Measurements from ENCODE around the gene WTAP.
A peak's percentile ranks its signal among the peaks of the same experiment; 100 is the strongest.
"Not testable (repeated sequence)": the region's sequence is repeated elsewhere in the genome, so short reads cannot be mapped to it uniquely, and the experiment has no call there.

Gene WTAP

DNA sequence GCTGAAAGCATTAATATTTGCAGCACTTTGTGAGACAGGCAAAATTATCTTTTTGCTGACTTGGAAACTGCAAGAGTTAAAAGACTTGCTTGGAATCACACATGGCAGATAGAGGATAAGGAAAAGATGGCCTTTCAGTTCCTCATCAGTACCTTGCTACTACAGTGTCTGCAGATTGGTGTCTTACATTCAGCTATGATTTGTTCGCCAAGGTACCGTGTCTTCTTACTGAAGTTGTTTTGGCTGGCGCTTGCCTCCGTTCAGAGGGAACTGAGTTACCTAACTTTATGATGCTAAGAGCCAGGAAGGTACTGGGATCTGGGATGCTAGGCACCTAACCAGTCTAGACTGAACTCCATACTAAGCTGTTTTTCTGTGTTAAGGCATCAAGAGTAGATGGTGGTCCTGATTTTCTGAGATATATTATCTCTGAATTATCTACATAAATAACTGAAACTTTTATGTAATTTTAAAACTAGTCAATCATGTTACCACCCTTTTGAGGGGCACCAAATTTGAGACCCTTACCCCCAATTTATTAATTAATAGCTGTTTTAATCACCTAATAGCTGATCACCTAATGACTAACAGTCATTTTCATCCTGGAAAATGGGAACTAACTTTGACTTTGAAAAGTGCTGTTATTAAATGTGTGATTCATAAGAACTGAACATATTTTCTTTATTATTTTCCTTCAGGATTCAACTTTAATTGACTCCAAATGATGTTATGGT, 2.5 kb downstream of the WTAP start:
- DNase-seq (ENCODE audit: low read depth) = no peak

DNA sequence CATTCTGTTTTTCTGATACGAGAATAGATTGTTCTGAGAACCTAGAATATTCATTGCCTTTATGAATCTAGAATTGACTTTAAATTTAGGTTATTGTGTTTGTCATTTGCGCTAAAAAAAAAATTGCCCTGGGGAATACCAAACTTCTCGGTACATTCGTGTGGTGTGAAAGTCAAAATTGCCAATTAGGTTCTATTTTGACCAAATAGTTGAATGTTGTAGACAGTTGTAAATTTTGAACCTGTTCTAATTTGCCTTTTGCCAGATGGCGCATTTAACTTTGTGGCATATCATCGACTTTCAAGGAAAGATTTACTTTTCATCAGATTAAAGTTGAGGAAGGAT, 3.0 kb downstream of the WTAP start:
- no peak for DNase-seq (ENCODE audit: low read depth)

DNA sequence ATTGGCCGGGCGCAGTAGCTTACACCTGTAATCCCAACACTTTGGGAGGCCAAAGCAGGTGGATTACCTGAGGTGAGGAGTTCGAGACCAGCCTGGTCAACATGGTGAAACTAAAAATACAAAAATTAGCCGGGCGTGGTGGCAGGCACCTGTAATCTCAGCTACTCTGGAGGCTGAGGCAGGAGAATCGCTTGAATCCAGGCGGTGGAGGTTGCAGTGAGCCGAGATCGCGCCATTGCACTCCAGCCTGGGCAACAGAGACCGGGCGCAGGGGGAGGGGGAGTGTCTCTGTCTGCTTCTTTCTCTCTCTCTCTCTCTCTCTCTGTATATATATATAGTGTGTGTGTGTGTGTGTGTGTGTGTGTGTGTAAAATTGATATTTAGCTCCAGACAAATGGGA, 5.2 kb downstream of the WTAP start:
- DNase-seq (ENCODE audit: low read depth) = not testable (repeated sequence)

DNA sequence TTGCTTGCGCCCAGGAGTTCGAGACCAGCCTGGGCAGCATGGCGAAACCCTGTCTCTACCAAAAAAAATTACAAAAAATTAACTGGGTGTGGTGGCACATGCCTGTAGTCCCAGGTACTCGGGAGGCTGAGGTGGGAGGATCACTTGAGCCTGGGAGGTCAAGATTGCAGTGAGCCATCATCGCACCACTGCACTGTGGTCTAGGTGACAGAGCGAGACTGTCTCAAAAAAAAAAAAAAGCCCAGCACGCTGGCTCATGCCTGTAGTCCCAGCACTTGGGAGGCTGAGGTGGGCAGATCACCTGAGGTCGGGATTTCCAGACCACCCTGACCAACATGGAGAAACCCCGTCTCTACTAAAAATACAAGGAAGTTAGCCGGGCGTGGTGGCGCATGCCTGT, 6.1 kb downstream of the WTAP start:
- not testable (repeated sequence) for DNase-seq (ENCODE audit: low read depth)

DNA sequence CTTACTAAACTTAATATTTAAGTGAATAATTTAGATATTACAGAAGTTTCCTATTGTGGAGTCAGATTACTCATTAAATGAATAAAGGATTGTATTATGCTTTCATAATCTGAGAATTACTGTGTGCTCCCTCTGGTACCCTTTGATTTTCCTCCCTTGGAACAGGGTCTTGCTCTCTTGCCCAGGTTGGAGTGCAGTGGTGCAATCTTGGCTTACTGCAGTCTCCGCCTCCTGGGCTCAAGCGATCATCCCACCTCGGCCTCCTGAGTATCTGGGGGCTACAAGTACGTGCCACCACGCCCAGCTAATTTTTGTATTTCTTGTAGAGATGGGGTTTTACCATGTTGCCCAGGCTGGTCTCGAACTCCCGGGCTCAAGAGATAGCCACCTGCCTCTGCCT, 9.6 kb downstream of the WTAP start:
- no peak for DNase-seq (ENCODE audit: low read depth)

DNA sequence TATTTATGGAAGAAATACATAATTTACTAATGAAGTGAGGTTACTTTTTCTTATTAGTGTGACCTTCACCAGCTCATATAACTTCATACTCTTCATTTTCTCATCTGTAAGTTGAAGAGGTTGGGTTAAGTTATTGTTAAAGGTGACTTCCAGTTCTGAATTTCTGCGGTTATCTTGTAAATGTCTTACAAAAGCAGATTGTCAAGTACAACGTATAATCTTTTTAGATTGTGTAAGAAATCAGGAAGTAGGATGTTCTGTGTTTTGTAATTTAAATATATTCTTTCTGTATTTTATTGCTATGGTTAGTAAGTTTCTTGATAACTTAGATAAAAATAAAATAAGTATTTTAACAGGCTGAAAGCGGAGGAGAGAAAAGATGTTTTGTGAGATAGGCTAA, 12.0 kb downstream of the WTAP start:
- no peak for DNase-seq (ENCODE audit: low read depth)

DNA sequence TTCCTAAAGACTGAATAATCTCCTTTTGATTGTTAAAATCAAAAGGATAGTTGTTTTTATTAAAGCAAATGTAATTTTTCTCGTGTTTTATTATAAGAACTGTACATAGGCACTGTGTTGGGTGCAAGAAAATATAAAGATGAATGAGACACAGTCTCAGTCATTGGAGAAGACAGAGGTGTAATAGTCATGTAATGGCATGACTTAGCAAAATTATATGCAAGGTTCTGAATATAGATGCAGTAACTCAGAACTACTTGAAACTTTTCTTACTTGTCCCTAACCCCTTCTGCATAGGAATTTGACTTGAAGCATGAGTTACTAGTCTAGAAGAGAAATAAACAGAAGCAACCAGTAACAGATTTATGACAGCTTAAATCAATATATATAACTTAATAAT, 14.9 kb downstream of the WTAP start:
- DNase-seq (ENCODE audit: low read depth) = no peak

DNA sequence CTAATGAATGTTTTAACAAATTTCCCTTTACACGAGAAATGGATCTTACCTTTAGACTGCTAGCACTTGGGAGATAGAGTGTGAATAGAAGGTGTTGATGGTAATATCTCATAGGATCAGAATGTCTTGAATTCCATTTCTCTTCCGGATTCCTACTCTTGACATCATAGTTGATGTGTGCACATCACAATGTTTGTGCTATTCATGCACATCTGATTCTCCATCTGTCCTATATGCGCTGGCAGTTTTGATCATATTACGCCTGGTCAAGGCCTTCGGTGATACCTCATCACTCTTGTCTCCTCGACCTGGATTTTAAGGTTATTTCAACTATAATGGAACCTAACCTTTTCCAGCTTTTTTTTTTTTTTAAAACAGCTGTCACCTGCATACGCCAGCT, 17.8 kb downstream of the WTAP start:
- DNase-seq (ENCODE audit: low read depth) = no peak

DNA sequence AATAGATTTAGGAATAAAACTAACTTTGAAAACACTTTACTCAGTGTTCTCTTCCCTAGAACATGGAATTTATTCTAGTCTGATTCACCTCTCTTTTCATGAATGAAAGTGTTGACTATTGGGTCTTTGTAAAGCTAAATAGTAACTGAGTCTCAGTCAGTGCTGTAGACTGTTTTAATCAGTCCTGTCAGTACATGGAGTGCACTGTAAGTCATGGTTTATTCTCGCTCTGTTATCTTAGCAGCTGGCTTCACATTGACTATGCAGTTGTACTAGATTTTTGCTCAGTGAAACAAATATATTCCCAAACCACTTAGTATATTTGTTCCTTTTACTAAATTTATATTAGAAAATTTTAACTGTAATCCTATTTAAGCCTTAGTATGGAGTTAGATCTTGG, 19.5 kb downstream of the WTAP start:
- DNase-seq (ENCODE audit: low read depth) = no peak

DNA sequence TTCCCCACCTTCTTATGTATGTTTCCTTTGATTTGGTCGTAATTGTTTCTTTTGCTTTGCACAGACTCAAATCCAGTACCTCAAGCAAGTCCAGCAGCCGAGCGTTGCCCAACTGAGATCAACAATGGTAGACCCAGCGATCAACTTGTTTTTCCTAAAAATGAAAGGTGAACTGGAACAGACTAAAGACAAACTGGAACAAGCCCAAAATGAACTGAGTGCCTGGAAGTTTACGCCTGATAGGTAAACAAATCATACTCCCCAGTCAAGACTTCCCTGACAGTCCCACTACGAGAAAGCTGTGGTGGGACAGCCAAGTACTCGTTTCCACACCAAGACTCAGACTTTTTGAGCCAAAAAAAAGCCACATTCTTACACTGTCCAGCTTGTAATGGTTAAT, 20.8 kb downstream of the WTAP start:
- not testable (repeated sequence) for DNase-seq (ENCODE audit: low read depth)

DNA sequence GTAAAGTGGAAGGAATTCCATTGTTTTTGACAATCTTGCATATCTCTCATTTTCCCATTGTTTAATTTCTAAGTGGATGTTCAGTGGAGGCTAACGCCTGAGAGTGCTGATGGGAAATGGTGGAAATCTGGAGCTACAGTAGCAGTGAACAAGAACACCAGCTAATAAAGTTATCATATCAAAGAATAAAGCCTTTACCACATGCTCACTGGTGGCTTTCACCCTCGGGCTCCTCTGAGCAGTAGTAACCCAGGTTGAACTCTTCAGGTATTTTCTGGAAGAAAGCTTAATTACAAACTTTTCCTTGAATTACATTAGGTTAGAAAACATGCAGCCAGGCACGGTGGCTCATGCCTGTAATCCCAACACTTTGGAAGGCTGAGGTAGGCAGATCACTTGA, 24.1 kb downstream of the WTAP start:
- no peak for DNase-seq (ENCODE audit: low read depth)

DNA sequence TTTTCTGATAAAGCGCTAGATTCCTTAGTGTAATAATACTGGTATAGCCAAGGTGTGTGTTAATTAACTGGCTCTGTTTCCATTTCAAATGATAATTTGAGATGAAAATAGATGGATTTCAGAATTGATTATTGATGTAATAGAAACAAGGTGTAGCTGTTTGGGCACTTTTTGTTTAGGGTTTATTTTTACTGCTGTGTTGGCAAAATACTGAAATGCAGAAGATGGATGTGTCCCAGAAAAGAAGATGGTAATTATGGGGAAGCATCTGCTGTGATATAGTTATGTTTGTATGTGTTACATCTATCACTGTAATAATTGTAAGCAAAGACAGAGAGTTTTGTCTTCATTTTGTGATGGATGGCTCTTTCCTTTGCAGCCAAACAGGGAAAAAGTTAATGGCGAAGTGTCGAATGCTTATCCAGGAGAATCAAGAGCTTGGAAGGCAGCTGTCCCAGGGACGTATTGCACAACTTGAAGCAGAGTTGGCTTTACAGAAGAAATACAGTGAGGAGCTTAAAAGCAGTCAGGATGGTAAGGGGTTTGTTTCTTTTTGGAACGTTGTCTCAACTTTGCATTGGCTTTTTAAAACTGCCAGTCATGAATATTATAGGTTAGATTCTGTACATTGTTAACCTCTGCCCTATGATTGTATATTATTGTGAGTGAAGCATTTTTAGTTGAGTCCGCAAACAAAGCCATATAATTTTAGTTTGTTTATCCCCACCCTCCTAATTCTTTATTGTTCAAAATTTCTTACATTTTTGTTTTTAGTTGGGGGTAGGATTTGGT, 26.0 kb downstream of the WTAP start:
- DNase-seq (ENCODE audit: low read depth) = no peak

DNA sequence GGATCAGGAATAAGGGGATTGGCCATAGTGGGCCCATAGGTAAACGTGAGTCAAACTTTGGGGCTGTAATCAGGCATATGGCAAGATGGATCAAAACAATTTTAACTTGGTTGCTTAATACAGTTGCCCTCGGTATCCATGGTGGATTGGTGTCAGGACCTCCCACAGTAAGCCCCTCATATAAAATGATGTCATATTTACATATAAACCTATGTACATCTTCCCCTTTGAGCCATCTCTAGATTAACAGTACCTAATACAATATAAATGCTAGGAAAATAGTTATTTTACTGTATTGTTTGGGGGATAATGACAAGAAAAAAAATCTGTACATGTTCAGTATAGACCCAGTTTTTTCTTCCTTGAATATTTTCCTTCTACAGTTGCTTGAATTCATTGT, 27.1 kb downstream of the WTAP start:
- DNase-seq (ENCODE audit: low read depth) = no peak

DNA sequence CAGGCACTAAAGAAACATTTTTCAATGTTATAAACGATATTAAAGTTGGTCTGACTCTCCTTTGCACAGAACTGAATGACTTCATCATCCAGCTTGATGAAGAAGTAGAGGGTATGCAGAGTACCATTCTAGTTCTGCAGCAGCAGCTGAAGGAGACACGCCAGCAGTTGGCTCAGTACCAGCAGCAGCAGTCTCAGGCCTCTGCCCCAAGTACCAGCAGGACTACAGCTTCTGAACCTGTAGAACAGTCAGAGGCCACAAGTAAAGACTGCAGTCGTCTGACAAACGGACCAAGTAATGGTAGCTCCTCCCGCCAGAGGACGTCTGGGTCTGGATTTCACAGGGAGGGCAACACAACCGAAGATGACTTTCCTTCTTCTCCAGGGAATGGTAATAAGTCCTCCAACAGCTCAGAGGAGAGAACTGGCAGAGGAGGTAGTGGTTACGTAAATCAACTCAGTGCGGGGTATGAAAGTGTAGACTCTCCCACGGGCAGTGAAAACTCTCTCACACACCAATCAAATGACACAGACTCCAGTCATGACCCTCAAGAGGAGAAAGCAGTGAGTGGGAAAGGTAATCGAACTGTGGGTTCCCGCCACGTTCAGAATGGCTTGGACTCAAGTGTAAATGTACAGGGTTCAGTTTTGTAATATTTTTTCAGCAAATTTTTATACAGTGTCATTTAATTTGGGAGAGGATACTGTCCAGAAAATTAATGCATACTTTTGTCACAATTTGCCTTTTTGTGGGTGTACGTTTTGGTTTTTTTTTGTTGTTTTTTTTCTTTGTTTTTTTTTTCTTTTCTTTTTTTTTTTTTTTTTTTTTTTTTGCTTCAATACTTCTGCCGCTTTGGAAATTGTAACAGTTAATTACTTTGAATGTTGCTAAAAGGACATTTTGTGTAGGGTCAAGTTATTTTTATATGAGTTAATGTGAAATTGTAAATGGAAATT, 27.9 kb downstream of the WTAP start:
- no peak for DNase-seq (ENCODE audit: low read depth)

DNA sequence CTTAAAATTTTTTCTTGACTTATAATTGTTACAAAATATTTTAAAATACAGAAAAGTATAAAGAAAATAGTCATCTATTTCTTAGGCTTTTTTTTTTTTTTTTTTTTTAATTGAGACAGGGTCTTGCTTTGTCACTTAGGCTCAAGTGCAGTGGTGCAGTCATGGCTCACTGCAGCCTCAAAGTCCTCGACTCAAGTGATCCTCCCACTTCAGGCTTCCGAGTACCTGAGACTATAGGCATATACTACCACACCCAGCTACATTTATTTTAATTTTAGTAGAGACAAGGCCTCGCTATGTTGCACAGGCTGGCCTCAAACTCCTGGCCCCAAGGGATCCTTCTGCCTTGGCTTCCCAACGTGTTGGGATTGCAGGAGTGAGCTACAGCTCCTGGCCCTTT, 29.2 kb downstream of the WTAP start:
- no peak for DNase-seq (ENCODE audit: low read depth)

DNA sequence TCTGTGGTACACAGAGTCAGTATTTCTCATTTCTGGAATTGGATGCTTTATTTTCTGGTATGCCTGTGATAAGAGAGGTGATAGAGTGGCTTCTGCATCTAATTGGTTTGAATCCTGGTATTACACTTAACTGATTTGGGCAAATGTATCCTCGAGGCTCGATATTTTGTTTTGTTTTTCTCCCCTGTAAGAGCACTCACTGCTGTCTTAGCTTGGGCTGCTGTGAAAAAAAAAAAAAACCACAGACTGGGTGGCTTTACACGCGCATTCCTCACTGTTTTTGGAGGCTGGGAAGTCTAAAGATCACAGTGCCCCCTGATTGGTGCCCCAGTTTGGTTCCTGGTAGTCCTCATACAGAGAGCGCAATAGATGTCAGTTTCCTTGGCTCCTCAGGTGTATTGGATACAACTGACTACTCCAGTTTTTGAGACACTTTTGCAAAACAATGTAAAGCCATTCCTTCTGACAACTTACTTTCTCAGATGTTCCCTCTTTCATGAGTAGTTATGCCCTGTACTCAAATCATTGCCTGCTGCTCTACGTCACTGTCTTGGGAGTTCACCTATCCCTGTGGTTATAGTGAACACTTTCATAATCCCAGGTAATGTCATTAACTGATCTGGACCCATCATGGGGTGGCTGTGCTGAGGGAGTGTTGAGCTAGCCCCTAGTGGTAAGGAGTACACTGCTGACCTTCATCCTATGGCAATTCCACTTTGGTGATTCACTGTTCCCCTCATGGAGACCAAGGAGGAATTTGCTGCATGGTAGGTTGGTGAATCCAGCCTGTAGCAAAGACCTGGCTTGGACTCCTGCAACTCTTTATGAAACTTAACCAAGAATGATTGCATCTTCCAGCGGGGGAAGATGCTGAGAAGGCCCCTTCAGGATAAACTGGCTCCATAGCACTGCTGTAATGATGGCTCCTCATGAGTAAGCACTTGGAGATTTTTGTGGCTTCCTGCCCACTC, 31.0 kb downstream of the WTAP start:
- DNase-seq (ENCODE audit: low read depth) = no peak

DNA sequence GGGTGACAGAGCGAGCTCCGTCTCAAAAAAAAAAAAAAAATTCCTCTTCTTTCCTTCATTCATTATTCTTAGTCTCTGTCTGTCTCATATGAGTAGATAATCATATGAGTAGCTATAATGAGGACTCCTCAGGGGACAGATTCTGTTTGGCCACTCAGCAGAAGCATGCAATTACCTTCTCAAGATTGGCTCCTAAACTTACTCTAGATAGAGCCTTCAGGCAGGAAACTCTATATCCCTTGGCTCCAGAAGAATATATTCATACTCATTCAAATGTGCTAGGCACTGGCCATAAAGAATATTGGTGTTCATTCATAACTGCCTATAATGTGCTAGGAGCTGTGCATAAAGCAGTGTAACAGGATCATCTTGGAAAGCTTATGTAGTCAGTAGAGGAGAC, 32.3 kb downstream of the WTAP start:
- DNase-seq (ENCODE audit: low read depth) = no peak

DNA sequence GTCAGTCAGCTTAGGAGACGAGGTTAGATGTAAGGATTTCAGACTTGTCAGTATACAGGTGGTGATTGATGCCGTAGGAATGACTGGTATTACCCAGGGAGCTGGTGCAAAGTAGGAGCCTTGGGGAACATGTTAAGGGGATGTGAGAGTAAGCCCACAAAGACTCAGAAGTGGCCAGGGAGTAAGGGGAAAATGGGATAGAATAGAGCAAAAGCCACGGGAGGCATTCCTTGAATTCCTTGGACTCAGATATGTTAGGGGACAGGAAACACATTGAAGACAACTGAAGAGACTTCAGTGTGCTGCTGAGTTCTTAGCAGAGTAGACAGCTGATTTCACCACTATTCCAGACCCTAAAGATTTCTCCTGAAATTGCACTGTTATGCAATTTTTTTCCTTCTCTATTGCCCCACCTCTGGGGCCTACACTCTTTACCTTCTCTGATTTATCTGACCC, 33.3 kb downstream of the WTAP start:
- DNase-seq (ENCODE audit: low read depth) = no peak

DNA sequence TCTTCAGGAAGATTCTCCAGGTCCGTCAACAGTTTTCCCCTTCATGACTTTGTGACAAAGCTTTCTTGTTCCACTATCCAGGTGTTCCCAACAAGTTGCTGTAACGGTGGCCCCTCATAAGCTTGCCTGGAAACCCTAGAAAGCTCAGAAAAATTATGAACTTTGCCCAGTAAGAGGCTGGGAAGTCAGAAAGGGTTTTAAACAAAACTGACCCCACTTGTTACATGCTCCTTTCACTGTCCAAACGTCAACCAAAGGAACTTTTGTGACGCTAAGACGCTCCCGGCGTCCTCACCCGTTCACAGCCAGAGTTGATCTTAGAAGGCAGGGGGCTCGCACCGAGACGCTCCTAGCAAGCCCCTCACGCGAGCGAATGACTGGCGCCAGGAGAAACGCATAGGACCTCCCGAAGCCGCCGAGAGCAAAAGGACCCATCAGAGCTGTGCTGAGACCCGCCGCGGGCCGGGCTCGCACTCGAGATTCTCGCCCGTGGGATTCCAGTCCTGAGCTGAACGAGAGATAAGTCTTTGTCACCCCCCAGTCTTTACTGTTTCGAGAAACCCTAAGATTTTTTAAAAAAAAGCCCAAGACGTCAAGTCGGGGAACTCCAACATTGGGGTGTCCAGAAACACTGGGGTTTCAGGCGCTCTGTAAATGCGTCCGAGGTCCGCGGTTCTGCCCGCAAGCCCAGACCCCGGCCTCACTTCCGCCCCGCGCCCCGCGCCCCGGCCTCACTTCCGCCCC, 34.0 kb downstream of the WTAP start:
- no peak for DNase-seq (ENCODE audit: low read depth)

DNA sequence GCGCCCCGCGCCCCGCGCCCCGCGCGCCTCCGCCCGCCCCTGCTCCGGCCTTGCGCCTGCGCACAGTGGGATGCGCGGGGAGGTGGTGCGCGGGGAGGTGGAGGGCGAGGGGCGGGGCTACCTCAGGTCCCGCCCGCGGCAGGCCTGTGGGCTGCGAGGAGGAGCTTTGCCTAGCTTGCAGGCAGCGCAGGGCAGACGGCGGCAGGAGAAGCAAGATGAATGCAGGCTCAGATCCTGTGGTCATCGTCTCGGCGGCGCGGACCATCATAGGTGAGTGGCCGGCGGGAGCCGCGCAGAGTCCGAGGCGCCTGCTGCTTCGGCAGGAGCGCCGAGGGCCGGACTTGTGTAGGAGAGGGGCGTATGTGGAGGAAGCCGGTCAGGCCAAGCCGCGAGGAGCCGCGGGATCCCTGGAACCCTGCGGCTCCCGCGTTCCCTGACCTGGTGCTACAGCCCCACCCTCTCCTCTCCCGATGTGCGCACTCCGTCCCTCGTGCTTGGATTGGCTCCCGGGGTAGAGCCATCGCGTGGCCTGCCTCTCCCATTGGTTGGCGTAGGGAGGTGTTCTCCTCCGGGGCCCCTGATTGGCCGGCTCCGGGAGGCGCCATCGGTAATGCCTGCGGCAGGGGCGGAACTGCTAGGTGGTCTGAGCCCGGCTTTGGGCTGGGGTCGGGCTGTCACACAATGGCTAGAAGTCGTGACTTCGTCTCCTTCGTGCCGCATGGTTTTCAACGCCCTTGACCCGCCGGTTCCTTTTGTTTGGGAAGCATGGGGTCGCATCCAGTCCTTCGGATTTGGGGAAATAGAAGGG, 34.8 kb downstream of the WTAP start, which contains the start of gene ACAT2:
Gene ACAT2 (plus strand): TSS at position 173 of the 808 bp plus-strand sequence. CDS start 43 bp downstream, at position 216.
- peak; percentile 80 for DNase-seq (ENCODE audit: low read depth)
